GM19239 (cell line): Measurements from ENCODE around the gene CCBE1.

Source experiments
- DNase-seq: peaks from one replicate; pipeline ENCODE4 v3.0.0; 2011; ENCODE audit warnings: low spot score; ENCODE audit not compliant: insufficient read length
- FAIRE-seq: peaks from 2 replicates; lab custom pipeline; 2011; peaks lifted over from hg19 to GRCh38; lab: Jason Lieb, UNC

The CCBE1 gene

DNA sequence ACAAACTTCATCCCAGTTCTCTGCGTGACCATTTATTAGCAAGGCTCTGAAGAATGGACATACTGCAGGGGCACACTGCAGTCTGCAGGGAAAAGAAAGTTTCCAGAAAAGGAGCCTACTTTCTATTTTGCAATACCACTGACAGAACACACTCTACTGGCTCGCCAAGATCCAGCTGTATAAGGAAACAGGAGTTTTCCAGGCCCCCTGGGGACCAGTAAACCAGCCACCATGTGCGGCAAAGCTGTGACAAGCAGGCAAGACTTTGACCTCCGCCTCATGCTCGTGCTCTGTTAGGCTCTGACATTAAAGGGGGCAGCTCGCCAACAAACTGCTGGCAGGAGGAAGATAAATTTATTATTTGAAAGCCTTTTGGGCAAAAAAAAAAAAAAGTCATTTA is 67.3 kb downstream of the CCBE1 start:
- no peak for DNase-seq
- no peak for FAIRE-seq

GRCh38 chr18:59628995-59629394 is 68.2 kb downstream of the CCBE1 start:
- FAIRE-seq (no peak), DNase-seq (no peak)

DNA sequence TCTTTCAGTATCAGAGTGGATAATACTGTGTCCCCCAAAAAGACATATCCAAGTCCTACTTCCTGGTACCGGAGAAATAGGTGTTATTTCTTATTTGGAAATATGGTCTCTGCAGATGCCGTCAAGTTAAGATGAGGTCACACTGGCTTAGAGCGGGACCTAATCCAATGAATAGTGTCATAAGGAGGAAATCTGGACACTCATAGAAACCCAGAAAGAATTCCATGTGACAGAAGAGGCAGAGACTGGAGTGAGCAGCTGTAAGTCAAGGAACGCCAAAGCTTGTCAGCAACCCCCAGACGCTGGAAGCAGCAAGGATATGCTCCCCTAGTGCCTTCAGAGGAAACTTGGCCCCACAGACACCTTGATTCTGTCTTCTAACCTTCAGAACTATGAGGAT is 69.8 kb downstream of the CCBE1 start:
- no peak for FAIRE-seq
- no peak for DNase-seq

DNA sequence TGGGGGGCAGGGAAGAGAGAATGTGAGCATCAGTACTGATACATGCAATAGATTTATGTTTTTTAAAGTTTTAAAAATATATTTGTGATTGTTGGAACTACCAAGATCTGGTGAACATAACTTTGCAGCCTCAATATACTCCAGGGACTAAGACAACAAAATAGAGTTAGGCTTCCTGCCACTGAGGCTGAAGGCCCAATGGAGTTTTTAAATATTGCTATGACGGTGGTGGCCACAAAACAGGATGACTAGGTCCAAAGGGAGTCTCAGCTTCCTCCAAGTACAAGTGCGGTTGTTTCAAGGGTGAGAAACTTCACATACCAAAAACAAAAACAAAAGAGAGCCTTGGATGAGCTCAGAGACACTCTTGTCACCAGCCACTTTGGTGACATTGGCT is 72.9 kb downstream of the CCBE1 start:
- DNase-seq (no peak), FAIRE-seq (no peak)

DNA sequence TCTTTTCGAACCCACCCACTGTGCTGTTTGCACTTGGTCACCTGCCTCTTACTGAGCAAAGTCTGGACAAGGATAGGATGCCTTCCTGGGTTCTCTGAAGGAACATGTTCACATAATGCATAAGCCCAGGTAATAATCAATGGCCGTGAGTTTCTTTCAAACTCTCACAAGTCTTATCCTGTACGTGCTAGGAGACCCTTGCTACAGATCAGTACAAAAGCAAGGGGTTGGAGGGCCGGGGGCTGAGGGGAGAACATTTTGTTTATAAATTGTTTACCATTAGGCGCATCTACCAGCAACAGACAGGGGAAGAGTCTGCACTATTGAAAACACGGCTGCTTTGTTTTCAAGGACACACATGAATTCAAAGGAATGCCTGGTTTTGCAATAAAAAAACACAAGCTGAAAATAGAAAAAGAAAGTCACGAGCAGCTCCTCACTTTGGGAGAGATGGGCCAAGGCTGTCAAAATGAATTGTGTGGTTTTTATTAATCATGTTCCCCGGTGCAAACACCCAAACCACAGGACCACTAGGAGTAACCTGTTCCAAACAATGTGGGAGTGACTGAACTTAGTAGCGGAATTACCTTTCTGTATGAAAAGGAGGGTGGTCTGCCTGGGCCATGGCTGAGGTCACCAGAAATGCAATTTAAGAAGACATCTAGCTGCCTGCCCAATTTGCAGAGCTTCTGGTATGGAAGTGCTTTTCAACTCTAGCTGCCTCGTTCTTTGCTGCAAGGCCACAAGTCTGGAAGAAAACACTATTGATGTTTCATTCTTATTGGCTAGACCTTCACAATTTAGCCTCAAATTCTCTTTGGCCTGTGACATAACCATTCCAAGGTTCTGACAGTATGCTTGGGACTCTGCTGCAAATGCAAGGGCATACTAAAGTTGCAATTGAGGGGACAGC is 73.5 kb downstream of the CCBE1 start:
- DNase-seq (no peak), FAIRE-seq (no peak)

DNA sequence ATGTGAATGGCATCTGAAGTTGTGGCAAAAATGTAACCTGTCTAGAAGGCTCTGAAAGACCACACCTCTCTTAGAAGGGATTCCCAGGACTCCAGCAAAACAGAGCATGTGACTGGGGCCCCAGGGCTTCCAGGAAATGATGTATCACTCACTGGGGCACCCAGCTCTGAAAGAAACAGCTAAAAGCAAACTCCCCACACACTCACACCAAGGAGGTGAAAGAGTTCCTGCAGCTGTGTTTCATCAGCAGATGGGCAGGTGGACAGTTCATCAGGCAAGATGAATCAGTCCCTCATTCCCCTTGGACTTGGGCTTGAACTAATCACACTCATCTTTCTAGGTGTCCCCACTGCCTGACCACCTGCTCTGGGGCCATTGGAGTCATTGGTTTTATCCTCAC is 76.2 kb downstream of the CCBE1 start:
- DNase-seq (no peak), FAIRE-seq (no peak)

DNA sequence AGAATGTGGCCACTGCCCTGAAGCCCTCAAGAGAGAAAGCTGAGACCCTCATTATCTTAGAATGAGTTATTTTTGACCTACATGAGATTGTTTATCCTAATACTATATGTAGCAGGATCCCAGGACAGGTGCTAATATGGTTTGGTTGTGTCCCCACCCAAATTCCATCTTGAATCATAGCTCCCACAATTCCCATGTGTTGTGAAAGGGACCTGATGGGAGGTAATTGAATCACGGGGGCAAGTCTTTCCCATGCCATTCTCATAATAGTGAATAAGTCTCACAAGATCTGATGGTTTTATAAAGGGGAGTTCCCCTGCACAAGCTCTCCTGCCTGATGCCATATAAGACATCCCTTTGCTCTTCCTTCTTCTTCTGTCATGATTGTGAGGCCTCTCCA is 76.8 kb downstream of the CCBE1 start:
- FAIRE-seq = no peak
- DNase-seq = no peak

DNA sequence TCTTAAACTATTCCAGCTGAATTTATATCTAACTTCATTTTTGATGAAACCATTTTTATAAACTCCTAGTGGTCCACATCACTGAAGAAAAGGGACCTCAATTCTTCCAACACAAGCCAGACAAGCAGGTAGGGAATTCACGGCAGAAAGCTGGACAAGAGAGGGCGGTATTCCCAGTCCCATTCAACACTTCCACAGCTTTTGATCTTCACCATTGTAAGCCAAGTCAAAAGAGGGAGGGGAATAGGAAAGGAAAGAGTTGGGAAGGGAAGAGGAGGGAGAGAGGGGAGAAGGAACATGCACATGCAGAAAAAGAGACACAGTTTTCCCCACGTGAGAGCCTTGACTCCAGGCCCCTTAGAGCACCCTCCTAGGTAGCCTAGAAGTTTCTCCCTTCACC is 77.4 kb downstream of the CCBE1 start:
- DNase-seq = no peak
- no peak for FAIRE-seq

DNA sequence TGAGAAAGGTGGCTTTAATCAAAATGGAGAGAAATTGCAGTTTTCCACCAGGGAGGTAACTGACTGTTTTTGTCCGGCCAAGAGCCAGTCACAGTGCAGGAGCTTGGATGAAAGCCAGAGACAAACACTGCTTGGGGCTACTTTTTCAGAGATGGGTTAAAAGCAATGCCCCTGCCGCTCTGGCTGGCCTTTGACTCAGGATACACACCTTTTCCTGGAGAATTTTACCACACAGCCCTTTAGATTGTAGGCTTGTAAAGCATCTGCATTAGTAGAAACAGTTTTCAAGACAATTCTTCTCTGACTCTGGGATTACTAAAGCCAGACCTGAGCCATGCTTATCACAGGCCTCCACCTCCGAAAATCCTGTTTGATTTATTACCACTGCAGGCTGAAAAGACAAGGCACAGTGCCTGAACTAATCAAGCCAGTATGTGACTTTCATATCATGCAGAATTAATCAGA is 79.7 kb downstream of the CCBE1 start:
- no peak for FAIRE-seq
- DNase-seq = no peak

- DNase-seq = no peak
- FAIRE-seq = no peak
Observed at GRCh38 chr18:59616501-59616900, 80.7 kb downstream of the CCBE1 start.

- no peak for DNase-seq
- FAIRE-seq = no peak
Observed at GRCh38 chr18:59613903-59614302, 83.3 kb downstream of the CCBE1 start.

DNA sequence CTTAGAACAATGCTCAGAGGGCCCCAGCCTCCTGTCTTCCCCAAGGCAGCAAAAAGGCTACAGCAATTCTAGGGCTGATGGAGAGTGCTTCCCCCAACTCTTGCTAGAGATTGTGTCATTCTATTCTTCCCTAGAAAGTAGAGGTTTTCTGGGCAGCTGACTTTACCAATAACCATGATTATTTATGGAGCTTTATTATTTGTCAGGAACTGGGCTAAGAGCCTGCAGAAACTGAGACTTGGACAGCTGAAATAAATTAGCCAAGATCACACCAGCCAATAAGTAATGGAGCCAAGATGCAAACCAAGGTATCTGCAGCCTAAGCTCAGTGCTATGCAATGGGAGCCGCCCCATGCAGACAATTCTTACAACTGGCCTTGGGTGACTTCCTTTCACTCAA is 84.8 kb downstream of the CCBE1 start:
- FAIRE-seq (no peak), DNase-seq (no peak)

- DNase-seq = no peak
- FAIRE-seq = no peak
Observed at GRCh38 chr18:59610546-59611140, 86.6 kb downstream of the CCBE1 start.

- no peak for DNase-seq
- FAIRE-seq = no peak
Observed at GRCh38 chr18:59609654-59610053, 87.6 kb downstream of the CCBE1 start.

DNA sequence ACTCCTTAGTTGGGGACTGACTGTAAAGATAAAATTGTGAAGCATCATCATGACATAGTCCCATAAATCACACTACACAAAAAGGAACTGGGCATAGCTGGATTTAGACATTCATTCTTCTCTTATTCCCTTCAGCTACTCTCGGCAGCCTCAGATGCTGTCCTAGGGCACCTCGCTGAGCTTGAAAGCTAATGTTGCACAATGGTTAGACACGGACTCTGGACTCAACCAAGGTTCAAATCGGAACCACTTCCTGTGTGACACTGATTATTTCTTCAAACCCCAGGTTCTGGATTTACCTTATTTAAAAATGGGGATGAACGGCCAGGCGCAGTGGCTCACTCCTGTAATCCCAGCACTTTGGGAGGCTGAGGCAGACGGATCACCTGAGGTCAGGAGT is 89.8 kb downstream of the CCBE1 start:
- no peak for DNase-seq
- no peak for FAIRE-seq

DNA sequence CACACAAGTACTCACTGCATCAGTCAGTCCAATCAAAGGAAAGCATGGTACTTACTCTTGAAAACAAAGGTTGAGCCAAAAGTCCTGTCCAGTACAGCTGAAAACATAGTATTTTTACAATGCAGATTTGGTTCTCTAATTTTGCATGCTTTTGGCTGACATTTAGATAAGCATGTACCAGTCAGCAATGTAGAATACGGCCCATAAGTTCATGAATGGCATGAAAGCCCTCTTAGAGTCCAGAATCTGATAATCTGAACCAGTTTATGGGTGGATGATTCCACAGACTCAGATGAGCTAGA is 90.2 kb downstream of the CCBE1 start:
- FAIRE-seq = no peak

GRCh38 chr18:59606193-59607077 is 90.8 kb downstream of the CCBE1 start:
- FAIRE-seq = no peak
- no peak for DNase-seq

More for the DNA sequence above, 90.2 kb downstream of the CCBE1 start:
- DNase-seq = no peak

GRCh38 chr18:59605633-59606192 is 91.5 kb downstream of the CCBE1 start:
- DNase-seq (no peak), FAIRE-seq (no peak)

DNA sequence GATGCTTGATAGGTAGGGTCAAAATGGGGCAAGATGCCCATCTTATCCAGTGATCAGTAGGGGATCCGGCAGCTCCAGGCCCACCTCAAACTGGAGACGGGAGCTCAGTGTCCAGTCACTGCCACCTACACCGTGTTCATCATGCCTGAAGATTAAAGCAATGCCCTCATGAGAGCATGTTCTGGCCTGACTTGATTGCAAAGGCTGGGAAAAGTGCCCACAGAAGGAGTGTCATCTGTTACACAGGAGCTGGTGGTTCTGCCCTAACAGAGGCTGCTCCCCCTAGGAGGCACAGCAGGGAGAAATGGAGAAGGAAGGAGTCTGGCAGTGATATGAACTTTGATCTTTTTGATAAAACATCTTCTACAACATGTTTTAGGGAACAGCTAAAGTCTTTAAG is 92.3 kb downstream of the CCBE1 start:
- FAIRE-seq (no peak), DNase-seq (no peak)

- FAIRE-seq (no peak), DNase-seq (no peak)
Observed at GRCh38 chr18:59597049-59597448, 100.2 kb downstream of the CCBE1 start.

GRCh38 chr18:59593291-59593717 is 103.9 kb downstream of the CCBE1 start:
- DNase-seq (no peak), FAIRE-seq (no peak)
